Astrocyte (in vitro differentiated cells and primary cell): ENCODE data around the gene DTX2. TPM values are rescaled to one million over a fixed set of nuclear protein-coding genes. Genes with fewer than 3 reads are reported as not detected.
"Not testable (repeated sequence)": the region's sequence is repeated elsewhere in the genome, so short reads cannot be mapped to it uniquely, and the experiment has no call there.

ENCODE experiments used
- DNase-seq: peaks from one replicate; pipeline ENCODE4 v3.0.0-alpha.2; 2010; ENCODE audit warnings: low read depth
- FAIRE-seq: peaks from 2 replicates; lab custom pipeline; 2011; peaks lifted over from hg19 to GRCh38; lab: Jason Lieb, UNC
- H2AFZ ChIP-seq: 2 replicates; pipeline ENCODE4 v1.6.0; 2012; ENCODE audit warnings: low read depth, low read length, inconsistent platforms
- H3K27ac ChIP-seq: 2 replicates; pipeline ENCODE4 v1.5.1; 2011; ENCODE audit warnings: low read depth, low read length, inconsistent platforms
- H3K27me3 ChIP-seq: 2 replicates; pipeline ENCODE4 v1.6.0; 2011; ENCODE audit warnings: low read length, inconsistent platforms; ENCODE audit not compliant: insufficient read depth
- H3K36me3 ChIP-seq: 2 replicates; pipeline ENCODE4 v1.5.1; 2011; ENCODE audit warnings: low read length, inconsistent platforms; ENCODE audit not compliant: insufficient read depth
- H3K4me1 ChIP-seq: 2 replicates; pipeline ENCODE4 v1.5.1; 2011; ENCODE audit warnings: low read length, inconsistent platforms; ENCODE audit not compliant: insufficient read depth
- H3K4me2 ChIP-seq: 2 replicates; pipeline ENCODE4 v1.6.0; 2012; ENCODE audit warnings: low read length, inconsistent platforms
- H3K4me3 ChIP-seq: 2 replicates; pipeline ENCODE4 v1.5.1; 2011; ENCODE audit warnings: low read depth, mild to moderate bottlenecking, low read length, inconsistent platforms; ENCODE audit not compliant: insufficient read depth
- H3K79me2 ChIP-seq: 2 replicates; pipeline ENCODE4 v1.6.0; 2012; ENCODE audit warnings: mild to moderate bottlenecking, low read length, inconsistent platforms; ENCODE audit not compliant: insufficient read depth
- H3K9ac ChIP-seq: 2 replicates; pipeline ENCODE4 v1.6.0; 2012; ENCODE audit warnings: mild to moderate bottlenecking, low read length, inconsistent platforms
- H3K9me3 ChIP-seq: 2 replicates; pipeline ENCODE4 v1.5.1; 2012; ENCODE audit warnings: low read depth, mild to moderate bottlenecking, low read length, inconsistent platforms; ENCODE audit not compliant: insufficient read depth
- H4K20me1 ChIP-seq: 2 replicates; pipeline ENCODE4 v1.6.0; 2012; ENCODE audit warnings: low read length, inconsistent platforms; ENCODE audit not compliant: insufficient read depth
- H3K27ac Mint-ChIP-seq: one replicate; pipeline ENCODE4 v1.8.0; 2021; ENCODE audit warnings: mild to moderate bottlenecking, mixed read lengths; ENCODE audit not compliant: unreplicated experiment
- H3K27me3 Mint-ChIP-seq: one replicate; pipeline ENCODE4 v1.8.0; 2021; ENCODE audit warnings: low read depth, mixed read lengths; ENCODE audit not compliant: unreplicated experiment
- H3K36me3 Mint-ChIP-seq: one replicate; pipeline ENCODE4 v1.8.0; 2021; ENCODE audit warnings: low read depth, mixed read lengths; ENCODE audit not compliant: unreplicated experiment
- H3K4me1 Mint-ChIP-seq: one replicate; pipeline ENCODE4 v1.8.0; 2021; ENCODE audit warnings: low read depth, mixed read lengths; ENCODE audit not compliant: unreplicated experiment
- H3K4me3 Mint-ChIP-seq: one replicate; pipeline ENCODE4 v1.8.0; 2021; ENCODE audit warnings: mild to moderate bottlenecking, moderate library complexity, mixed read lengths; ENCODE audit not compliant: unreplicated experiment
- H3K9me3 Mint-ChIP-seq: one replicate; pipeline ENCODE4 v1.8.0; 2021; ENCODE audit warnings: mild to moderate bottlenecking, mixed read lengths; ENCODE audit not compliant: unreplicated experiment
- total RNA-seq: library from RNA; stranded (reverse); gene quantifications from 2 replicates; pipeline ENCODE4 v1.2.1, GENCODE V29; 2021

DTX2 gene
- total RNA-seq, 1 donor from 2014 or later, result 19.7 TPM

DNA sequence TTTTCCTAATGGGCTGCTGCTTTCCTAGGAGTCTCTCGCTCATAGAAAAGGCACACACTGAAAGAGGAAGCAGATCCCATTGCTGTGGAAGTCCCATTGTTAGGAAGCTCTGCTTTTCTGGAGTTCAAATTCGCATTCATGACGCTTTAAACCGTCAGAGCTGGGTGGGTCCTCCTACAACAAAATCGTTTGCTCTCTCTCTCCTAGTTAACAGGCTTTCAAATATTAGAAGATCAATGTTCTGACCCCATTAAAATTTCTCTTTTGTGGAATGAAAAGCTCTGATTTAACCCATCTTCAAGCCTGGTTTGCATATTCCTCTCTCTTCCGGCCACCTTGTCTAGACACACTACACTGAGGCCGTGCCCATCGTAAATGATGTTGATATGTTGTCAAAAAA is 81.7 kb downstream of the DTX2 start, which contains the start of gene SPDYE16:
Gene SPDYE16 (minus strand): TSS at position 101 of the 400 bp plus-strand sequence. CDS start 1,838 bp downstream, outside the sequence.
- H3K4me2 ChIP-seq, DNase-seq, H3K9me3 ChIP-seq, FAIRE-seq, H3K27ac ChIP-seq, H3K36me3 Mint-ChIP-seq, H3K27me3 ChIP-seq, H3K4me1 Mint-ChIP-seq, H3K4me1 ChIP-seq, H2AFZ ChIP-seq, H3K4me3 ChIP-seq, H3K27me3 Mint-ChIP-seq, H4K20me1 ChIP-seq, H3K9ac ChIP-seq, H3K9me3 Mint-ChIP-seq, H3K36me3 ChIP-seq, H3K4me3 Mint-ChIP-seq, H3K79me2 ChIP-seq, H3K27ac Mint-ChIP-seq: not testable (repeated sequence)

DNA sequence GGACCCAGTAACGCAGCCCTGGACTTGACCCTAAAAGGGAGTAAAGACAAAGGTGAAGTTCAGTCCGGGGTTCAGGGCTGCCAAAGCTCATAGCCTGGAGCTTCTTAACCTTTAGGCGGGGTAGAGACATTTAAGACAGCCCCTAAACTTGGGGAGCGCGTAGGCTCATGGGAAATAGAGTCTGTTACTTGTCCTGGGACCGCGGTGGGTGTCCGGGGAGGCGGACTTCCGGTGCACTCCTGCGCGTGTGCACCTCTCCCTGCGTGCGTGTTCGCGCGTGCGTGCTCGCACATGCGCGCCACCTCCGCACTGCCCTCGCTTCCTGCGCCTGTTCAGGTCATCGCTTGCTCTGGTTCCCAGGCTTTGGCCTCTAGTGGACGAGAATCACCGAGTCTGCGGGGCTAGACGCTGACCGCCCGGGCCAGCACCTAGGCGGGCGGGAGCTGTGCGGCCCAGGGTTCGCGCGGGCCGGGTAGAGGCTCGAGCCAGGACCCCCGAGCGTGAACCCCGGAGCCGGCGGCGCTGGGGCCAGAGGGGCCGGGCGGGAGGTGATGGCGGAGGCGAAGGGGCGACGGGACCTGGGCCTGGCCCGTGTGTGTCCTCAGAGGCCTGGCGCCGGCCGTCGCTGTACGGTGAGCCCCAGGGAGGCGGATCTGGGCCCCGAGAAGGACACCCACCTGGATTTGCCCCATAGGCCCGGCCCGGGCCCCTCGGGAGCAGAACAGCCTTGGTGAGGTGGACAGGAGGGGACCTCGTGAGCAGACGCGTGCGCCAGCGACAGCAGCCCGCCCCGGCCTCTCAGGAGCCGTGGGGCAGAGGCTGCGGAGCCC is 87.7 kb downstream of the DTX2 start:
- Histone ChIP-seq H2AFZ (peak overlapping the region; percentile 87), H3K27ac (peak overlapping the region; percentile 87), H3K9ac (peak overlapping the region; percentile 91), H3K4me3 (peak overlapping the region; percentile 73), H3K79me2 (peaks cover 27% of the 10 kb centered on the region), H3K4me2 (peak overlapping the region; percentile 84)
- H3K4me1 ChIP-seq, H4K20me1 ChIP-seq, H3K36me3 Mint-ChIP-seq, H3K27me3 Mint-ChIP-seq, FAIRE-seq, H3K9me3 ChIP-seq, H3K36me3 ChIP-seq, H3K27me3 ChIP-seq, H3K4me1 Mint-ChIP-seq, H3K9me3 Mint-ChIP-seq: not testable (repeated sequence)
- H3K27ac Mint-ChIP-seq, result peak overlapping the region; percentile 77
- peak; percentile 74 for DNase-seq
- peak overlapping the region; percentile 94 for H3K4me3 Mint-ChIP-seq

DNA sequence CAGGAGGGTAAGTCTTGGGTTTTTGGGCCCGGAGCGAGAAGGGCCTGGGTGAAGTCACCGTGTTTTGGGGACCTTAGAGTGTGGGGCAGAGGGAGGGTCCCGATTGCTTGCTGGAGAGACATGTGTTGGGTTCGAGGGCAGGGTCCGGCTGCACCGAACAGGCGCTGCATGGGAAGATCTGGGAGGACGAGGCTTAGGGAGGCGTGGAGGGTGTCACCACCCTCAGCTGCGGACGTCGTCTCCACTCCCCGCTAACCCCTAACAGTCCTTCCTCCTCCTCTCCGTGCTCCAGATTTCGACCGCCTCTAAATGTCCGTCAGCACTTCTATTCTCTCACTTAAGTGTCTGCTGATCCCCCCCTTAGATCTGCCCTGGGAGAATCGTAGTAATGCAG is 88.3 kb downstream of the DTX2 start:
- not testable (repeated sequence) for H3K9me3 ChIP-seq, H3K27me3 ChIP-seq, H3K4me1 ChIP-seq, DNase-seq, H3K4me1 Mint-ChIP-seq, H3K27me3 Mint-ChIP-seq, H4K20me1 ChIP-seq, H3K9me3 Mint-ChIP-seq, H3K36me3 Mint-ChIP-seq, H3K36me3 ChIP-seq, FAIRE-seq
- Histone ChIP-seq H3K9ac (peak overlapping the region; percentile 91), H3K4me2 (peak overlapping the region; percentile 84), H3K79me2 (peaks cover 27% of the 10 kb centered on the region), H3K4me3 (peak overlapping the region; percentile 73), H3K27ac (peak overlapping the region; percentile 87), H2AFZ (peak overlapping the region; percentile 87)
- H3K4me3 Mint-ChIP-seq, result peak overlapping the region; percentile 94
- H3K27ac Mint-ChIP-seq, result peak overlapping the region; percentile 91

- not testable (repeated sequence) for H3K27me3 Mint-ChIP-seq, H3K4me1 ChIP-seq, H3K27ac ChIP-seq, H4K20me1 ChIP-seq, H3K9me3 ChIP-seq, DNase-seq, H3K27me3 ChIP-seq, H3K27ac Mint-ChIP-seq, H3K4me2 ChIP-seq, H2AFZ ChIP-seq, FAIRE-seq, H3K36me3 Mint-ChIP-seq, H3K4me3 ChIP-seq, H3K4me1 Mint-ChIP-seq, H3K9me3 Mint-ChIP-seq, H3K36me3 ChIP-seq, H3K9ac ChIP-seq
- H3K4me3 Mint-ChIP-seq, result peak overlapping the region; percentile 40
- H3K79me2 ChIP-seq, result peaks cover 42% of the 10 kb centered on the region
These were observed 90.5 kb downstream of the DTX2 start for GRCh38 chr7:76551992-76552391.

Other genes with a start within 250 kb of the DTX2 start
- 933 and 1,069 TPM in 2 replicates for gene HSPB1, start 159.0 kb upstream of the DTX2 start, total RNA-seq
- 344 and 351 TPM in 2 replicates for gene YWHAG, start 102.7 kb upstream of the DTX2 start, total RNA-seq
- gene SSC4D, start 52.0 kb upstream of the DTX2 start, total RNA-seq, result 6.0 and 7.4 TPM in 2 replicates
- gene ZP3, start 36.8 kb upstream of the DTX2 start, total RNA-seq, result 1.4 and 2.6 TPM in 2 replicates
- 0.64 TPM in 1 of 2 replicates, not detected in the other for gene UPK3B, start 48.8 kb downstream of the DTX2 start, total RNA-seq
- gene SPDYE16, start 81.6 kb downstream of the DTX2 start, total RNA-seq, result not detected in 2 replicates
- 10.1 and 11.7 TPM in 2 replicates for gene POMZP3, start 165.6 kb downstream of the DTX2 start, total RNA-seq